Measurements from ENCODE around the gene CFAP46.

CFAP46 gene

GRCh38 chr10:132910186-132910880 is 32.0 kb downstream of the CFAP46 start:
- ChIA-PET CTCF (no interaction called here), POLR2A (ENCODE audit: low non-redundant PET) (no interaction called here)
- H3K27ac ChIP-seq, result no peak overlapping the region
- TF ChIP-seq CTCF (conservative IDR thresholded peaks at IDR 0.05; ENCODE audit: low read depth), result no peak
- no peak for DNase-seq (ENCODE audit: low spot score)

- TF ChIP-seq CTCF (conservative IDR thresholded peaks at IDR 0.05; ENCODE audit: low read depth), result no peak
- no peak overlapping the region for H3K27ac ChIP-seq
- no peak for DNase-seq (ENCODE audit: low spot score)
- ChIA-PET CTCF (no interaction called here), POLR2A (ENCODE audit: low non-redundant PET) (no interaction called here)
Observed at GRCh38 chr10:132909491-132910071, 32.8 kb downstream of the CFAP46 start.

GRCh38 chr10:132908621-132909295 is 33.6 kb downstream of the CFAP46 start:
- no peak for TF ChIP-seq CTCF (conservative IDR thresholded peaks at IDR 0.05; ENCODE audit: low read depth)
- no peak overlapping the region for H3K27ac ChIP-seq
- POLR2A ChIA-PET (ENCODE audit: low non-redundant PET), result interaction anchor here (0.5 kb wide), 1 partner anchor 52 kb away, joined by 3 read pairs; no protein-coding TSS in a partner anchor
- CTCF ChIA-PET, result interaction anchor here (0.6 kb wide), 1 partner anchor 221 kb away, joined by 4 read pairs; no protein-coding TSS in a partner anchor
- DNase-seq (ENCODE audit: low spot score), result no peak

- no peak for TF ChIP-seq CTCF (conservative IDR thresholded peaks at IDR 0.05; ENCODE audit: low read depth)
- no peak for DNase-seq (ENCODE audit: low spot score)
- POLR2A ChIA-PET (ENCODE audit: low non-redundant PET), result interaction anchor here (0.5 kb wide), 1 partner anchor 51 kb away, joined by 3 read pairs; no protein-coding TSS in a partner anchor
- no peak overlapping the region for H3K27ac ChIP-seq
- CTCF ChIA-PET, result interaction anchor here (0.6 kb wide), 1 partner anchor 222 kb away, joined by 4 read pairs; no protein-coding TSS in a partner anchor
Observed at GRCh38 chr10:132907821-132908620, 34.3 kb downstream of the CFAP46 start.

GRCh38 chr10:132906836-132907235 is 35.5 kb downstream of the CFAP46 start:
- POLR2A ChIA-PET (ENCODE audit: low non-redundant PET), result no interaction called here
- CTCF ChIA-PET, result no interaction called here
- no peak for DNase-seq (ENCODE audit: low spot score)
- H3K27ac ChIP-seq, result no peak overlapping the region
- TF ChIP-seq CTCF (conservative IDR thresholded peaks at IDR 0.05; ENCODE audit: low read depth), result no peak

- POLR2A ChIA-PET (ENCODE audit: low non-redundant PET), result no interaction called here
- no peak for DNase-seq (ENCODE audit: low spot score)
- TF ChIP-seq CTCF (conservative IDR thresholded peaks at IDR 0.05; ENCODE audit: low read depth), result no peak
- H3K27ac ChIP-seq, result no peak overlapping the region
- CTCF ChIA-PET, result no interaction called here
Observed at GRCh38 chr10:132906106-132906505, 36.3 kb downstream of the CFAP46 start.
